Measurements from ENCODE around the gene ATE1. TPM values are rescaled to one million over a fixed set of nuclear protein-coding genes. Genes with fewer than 3 reads are reported as not detected.

ATE1 gene
- total RNA-seq, 1 experiment from 2014 or later = 39.2 TPM

DNA sequence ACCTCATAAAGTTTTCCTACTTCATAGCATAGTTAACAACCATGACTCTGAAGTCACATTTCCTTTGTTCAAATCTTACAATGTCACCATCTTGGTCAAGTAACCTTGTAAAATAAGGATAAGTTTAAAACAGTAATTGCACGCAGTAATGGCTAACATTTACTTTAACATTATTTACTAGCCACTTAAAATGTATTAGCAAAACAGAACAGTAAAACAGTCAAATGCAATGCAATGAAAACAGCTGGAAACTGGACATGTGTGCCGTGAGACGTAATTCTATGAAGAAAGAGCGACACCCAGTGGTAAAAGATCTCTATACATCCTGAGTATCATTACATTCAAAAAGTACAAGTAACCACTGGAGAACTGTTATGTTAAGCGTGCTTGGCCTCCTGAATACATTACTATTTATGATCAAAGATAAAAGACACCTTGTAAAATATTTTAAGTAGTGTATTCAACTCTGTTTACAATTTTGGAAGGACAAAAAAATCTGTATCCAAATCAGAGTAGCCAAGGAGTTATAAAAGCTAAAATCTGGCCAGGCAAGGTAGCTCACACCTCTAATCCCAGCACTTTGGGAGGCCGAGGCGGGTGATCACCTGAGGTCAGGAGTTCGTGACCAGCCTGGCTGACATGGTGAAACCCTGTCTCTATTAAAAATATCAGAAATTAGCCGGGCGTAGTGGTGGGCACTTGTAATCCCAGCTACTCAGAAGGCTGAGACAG lies 27.2 kb downstream of the ATE1 start (continued):
- TF ChIP-seq TCF7L2 (IDR thresholded peaks at IDR 0.05; ENCODE audit: borderline replicate concordance, extremely low read depth, insufficient read depth, insufficient read length) (no peak), CBX3 (IDR thresholded peaks at IDR 0.05; ENCODE audit: low read depth) (no peak), POLR2A (IDR thresholded peaks at IDR 0.05; ENCODE audit: borderline replicate concordance, extremely low read depth, insufficient read depth, insufficient read length) (no peak)
- TF ChIP-seq, protein P1, sequence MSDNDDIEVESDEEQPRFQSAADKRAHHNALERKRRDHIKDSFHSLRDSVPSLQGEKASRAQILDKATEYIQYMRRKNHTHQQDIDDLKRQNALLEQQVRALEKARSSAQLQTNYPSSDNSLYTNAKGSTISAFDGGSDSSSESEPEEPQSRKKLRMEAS (IDR thresholded peaks at IDR 0.05) = peak; percentile 48; the same call in 1 of the 2 replicates
- TF ChIP-seq, protein P2, sequence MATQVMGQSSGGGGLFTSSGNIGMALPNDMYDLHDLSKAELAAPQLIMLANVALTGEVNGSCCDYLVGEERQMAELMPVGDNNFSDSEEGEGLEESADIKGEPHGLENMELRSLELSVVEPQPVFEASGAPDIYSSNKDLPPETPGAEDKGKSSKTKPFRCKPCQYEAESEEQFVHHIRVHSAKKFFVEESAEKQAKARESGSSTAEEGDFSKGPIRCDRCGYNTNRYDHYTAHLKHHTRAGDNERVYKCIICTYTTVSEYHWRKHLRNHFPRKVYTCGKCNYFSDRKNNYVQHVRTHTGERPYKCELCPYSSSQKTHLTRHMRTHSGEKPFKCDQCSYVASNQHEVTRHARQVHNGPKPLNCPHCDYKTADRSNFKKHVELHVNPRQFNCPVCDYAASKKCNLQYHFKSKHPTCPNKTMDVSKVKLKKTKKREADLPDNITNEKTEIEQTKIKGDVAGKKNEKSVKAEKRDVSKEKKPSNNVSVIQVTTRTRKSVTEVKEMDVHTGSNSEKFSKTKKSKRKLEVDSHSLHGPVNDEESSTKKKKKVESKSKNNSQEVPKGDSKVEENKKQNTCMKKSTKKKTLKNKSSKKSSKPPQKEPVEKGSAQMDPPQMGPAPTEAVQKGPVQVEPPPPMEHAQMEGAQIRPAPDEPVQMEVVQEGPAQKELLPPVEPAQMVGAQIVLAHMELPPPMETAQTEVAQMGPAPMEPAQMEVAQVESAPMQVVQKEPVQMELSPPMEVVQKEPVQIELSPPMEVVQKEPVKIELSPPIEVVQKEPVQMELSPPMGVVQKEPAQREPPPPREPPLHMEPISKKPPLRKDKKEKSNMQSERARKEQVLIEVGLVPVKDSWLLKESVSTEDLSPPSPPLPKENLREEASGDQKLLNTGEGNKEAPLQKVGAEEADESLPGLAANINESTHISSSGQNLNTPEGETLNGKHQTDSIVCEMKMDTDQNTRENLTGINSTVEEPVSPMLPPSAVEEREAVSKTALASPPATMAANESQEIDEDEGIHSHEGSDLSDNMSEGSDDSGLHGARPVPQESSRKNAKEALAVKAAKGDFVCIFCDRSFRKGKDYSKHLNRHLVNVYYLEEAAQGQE (IDR thresholded peaks at IDR 0.05; ENCODE audit: low read depth) = no peak

DNA sequence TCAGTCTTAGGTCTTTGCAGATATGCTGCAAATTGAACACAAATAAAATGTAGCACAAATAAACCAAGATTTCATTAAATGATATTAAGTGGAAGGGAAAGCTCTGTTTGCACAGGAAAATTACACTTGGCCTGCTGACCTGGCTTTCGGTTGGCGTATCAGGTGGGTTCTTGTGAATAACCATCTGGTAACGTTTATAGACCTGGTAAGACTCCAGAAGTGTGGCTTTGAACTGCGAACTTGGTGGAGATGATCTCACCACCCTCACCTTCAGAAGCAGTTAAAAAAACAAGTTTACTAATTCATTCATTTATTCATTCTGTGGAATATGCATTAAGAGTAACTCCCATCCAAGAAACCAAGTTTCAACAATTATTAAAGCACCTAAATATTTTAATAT lies 28.1 kb downstream of the ATE1 start:
- Histone ChIP-seq H3K9me3 (ENCODE audit: control insufficient read depth in 1 of 2, insufficient read depth in 1 of 2, low read depth in 1 of 2, low read length in 2 of 2) (no peaks in the 10 kb centered on the region), H3K9me2 (ENCODE audit: insufficient read depth) (no peaks in the 10 kb centered on the region), H3K27me3 (ENCODE audit: insufficient read depth, low read length) (no peaks in the 10 kb centered on the region), H2AFZ (ENCODE audit: low read depth, low read length, poor library complexity, severe bottlenecking) (no peak overlapping the region), H3K27ac (ENCODE audit: low read depth, low read length) (no peak overlapping the region), H3K9ac (ENCODE audit: low read length) (no peak overlapping the region), H3K79me2 (ENCODE audit: insufficient read depth, low read length) (no peaks in the 10 kb centered on the region), H3K4me1 (ENCODE audit: control insufficient read depth in 1 of 2, insufficient read depth in 2 of 2, low read length in 2 of 2) (no peaks in the 10 kb centered on the region), H3K4me3 (replicated peaks in 1 of 2; ENCODE audit: low read depth in 1 of 2, low read length in 2 of 2) (no peak overlapping the region), H3K4me2 (ENCODE audit: low read length) (no peak overlapping the region), H3K36me3 (ENCODE audit: control insufficient read depth in 1 of 2, insufficient read depth in 2 of 2, low read length in 2 of 2) (peaks cover 5 to 14% of the 10 kb centered on the region in 2 experiments; a peak in 2 of 4 replicates), H4K20me1 (ENCODE audit: insufficient read depth) (no peaks in the 10 kb centered on the region)
- ChIA-PET POLR2A (no interaction called here), RAD21 (ENCODE audit: low non-redundant PET in 1 of 2, low total read pairs in 2 of 2, uncharacterized antibody in 2 of 2, unreplicated experiment in 2 of 2) (no interaction called here), CTCF (interaction anchor here (0.7 to 2.7 kb wide), 2 partner anchors 13 to 951 kb away, joined by 3 to 24 read pairs; no protein-coding TSS in a partner anchor)
- BruUV-seq (replicated peaks) = no TSS peak
- no peak for ATAC-seq
- intact Hi-C loops (cut with micrococcal nuclease) = loop anchor here (1.0 to 10.0 kb wide), 4 partner anchors 295 to 957 kb away; no protein-coding TSS in a partner anchor
- TF ChIP-seq ZNF274 (IDR thresholded peaks at IDR 0.05; ENCODE audit: low read depth, low read length) = no peak
- DNase-seq (ENCODE audit: low read depth, low spot score) = no peak

Measured in HCT116 (cell line).